Amniotic epithelial cell (primary cell): Measurements from ENCODE around the gene TMEM150C.
"Not testable (repeated sequence)": the region's sequence is repeated elsewhere in the genome, so short reads cannot be mapped to it uniquely, and the experiment has no call there.

Experiments used
- DNase-seq: peaks from one replicate; pipeline ENCODE4 v3.0.0-alpha.2; 2010; ENCODE audit warnings: low read depth

Gene TMEM150C

GRCh38 chr4:82473621-82474164 lies 88.1 kb downstream of the TMEM150C start:
- no peak for DNase-seq

GRCh38 chr4:82473080-82473479 lies 88.7 kb downstream of the TMEM150C start:
- DNase-seq: not testable (repeated sequence)

GRCh38 chr4:82469791-82470345 lies 91.9 kb downstream of the TMEM150C start:
- DNase-seq: peak; percentile 43

- DNase-seq: peak; percentile 11
Observed at GRCh38 chr4:82467471-82467870, 94.3 kb downstream of the TMEM150C start.

- no peak for DNase-seq
Observed at GRCh38 chr4:82463221-82463620, 98.6 kb downstream of the TMEM150C start.

- DNase-seq: peak; percentile 82
Observed at GRCh38 chr4:82462415-82462831, 99.4 kb downstream of the TMEM150C start.

- no peak for DNase-seq
Observed at GRCh38 chr4:82461710-82462109, 100.1 kb downstream of the TMEM150C start.

GRCh38 chr4:82458729-82459128 lies 103.1 kb downstream of the TMEM150C start:
- no peak for DNase-seq

GRCh38 chr4:82457266-82457665 lies 104.5 kb downstream of the TMEM150C start:
- DNase-seq: no peak

- no peak for DNase-seq
Observed at GRCh38 chr4:82452026-82452425, 109.8 kb downstream of the TMEM150C start.

- no peak for DNase-seq
Observed at GRCh38 chr4:82450966-82451755, 110.6 kb downstream of the TMEM150C start.

- DNase-seq: no peak
Observed at GRCh38 chr4:82447886-82448285, 113.9 kb downstream of the TMEM150C start.

- DNase-seq: no peak
Observed at GRCh38 chr4:82439088-82439487, 122.7 kb downstream of the TMEM150C start.

- peak; percentile 50 for DNase-seq
Observed at GRCh38 chr4:82437285-82438005, 124.3 kb downstream of the TMEM150C start.

- no peak for DNase-seq
Observed at GRCh38 chr4:82436780-82437179, 125.0 kb downstream of the TMEM150C start.

- DNase-seq: no peak
Observed at GRCh38 chr4:82436130-82436529, 125.7 kb downstream of the TMEM150C start.

- DNase-seq: no peak
Observed at GRCh38 chr4:82434949-82435348, 126.8 kb downstream of the TMEM150C start.

GRCh38 chr4:82433791-82434190 lies 128.0 kb downstream of the TMEM150C start:
- no peak for DNase-seq
